Vagina (tissue), 2 donors: Measurements from ENCODE around the gene FRAT1.

Experiments
- POLR2AphosphoS5 ChIP-seq, 2 donors: sonication (generic); formaldehyde crosslinking; IDR thresholded peaks; one replicate each; pipeline ENCODE4 v1.9.0; 2017; ENCODE audit warnings: antibody characterized with exemption in 2 of 2, mild to moderate bottlenecking in 2 of 2, low read depth in 1 of 2; ENCODE audit not compliant: insufficient read depth in 1 of 2
- TF ChIP-seq, protein P1 (sequence below), 3 experiments: fragments of 450-650 bp in 2 of 3; fragments of 200-600 bp in 1 of 3; sonication (generic) in 1 of 3; IDR thresholded peaks; one replicate each; pipeline ENCODE4 v1.5.1; 2017 to 2019; ENCODE audit warnings: antibody characterized with exemption in 3 of 3, mild to moderate bottlenecking in 2 of 3, moderate library complexity in 2 of 3

DNA sequence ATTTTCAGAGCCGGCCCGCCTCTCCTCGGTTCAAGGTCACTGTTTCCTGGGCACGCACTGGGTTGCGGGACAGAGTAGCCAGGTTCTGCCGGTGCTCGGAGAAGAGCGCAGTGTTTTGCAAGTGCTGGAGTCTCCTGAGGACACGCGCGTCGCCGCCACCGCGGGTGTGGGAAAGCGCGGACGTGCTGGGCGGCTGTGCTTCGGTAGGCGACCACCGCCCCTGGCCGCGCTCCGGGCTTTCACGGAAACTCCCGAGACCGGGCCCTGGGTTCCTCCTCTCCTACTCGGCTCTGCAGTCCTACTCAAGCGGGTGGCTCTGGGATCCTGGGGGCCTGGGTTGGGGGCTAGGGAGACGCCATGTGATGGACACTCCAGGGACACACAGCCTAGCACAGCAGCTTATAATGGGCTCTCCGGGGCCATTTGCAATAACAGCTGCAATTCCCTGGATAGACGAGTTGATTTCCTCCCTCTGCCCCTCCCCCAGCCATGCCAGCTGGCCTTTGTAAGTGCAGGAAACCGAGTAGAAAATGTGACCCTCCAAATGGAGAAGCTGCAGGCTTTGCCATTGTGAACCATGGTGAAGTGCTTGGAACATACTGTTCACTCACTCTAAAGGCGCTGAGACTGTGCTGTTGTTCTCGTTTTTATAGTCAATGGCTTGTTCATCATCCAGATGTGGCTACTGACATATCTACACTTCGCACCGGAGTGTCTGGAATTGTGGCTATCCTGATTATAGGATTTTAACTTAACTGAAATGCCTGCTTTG is 2.1 kb downstream of the FRAT1 start:
- TF ChIP-seq, protein P1, sequence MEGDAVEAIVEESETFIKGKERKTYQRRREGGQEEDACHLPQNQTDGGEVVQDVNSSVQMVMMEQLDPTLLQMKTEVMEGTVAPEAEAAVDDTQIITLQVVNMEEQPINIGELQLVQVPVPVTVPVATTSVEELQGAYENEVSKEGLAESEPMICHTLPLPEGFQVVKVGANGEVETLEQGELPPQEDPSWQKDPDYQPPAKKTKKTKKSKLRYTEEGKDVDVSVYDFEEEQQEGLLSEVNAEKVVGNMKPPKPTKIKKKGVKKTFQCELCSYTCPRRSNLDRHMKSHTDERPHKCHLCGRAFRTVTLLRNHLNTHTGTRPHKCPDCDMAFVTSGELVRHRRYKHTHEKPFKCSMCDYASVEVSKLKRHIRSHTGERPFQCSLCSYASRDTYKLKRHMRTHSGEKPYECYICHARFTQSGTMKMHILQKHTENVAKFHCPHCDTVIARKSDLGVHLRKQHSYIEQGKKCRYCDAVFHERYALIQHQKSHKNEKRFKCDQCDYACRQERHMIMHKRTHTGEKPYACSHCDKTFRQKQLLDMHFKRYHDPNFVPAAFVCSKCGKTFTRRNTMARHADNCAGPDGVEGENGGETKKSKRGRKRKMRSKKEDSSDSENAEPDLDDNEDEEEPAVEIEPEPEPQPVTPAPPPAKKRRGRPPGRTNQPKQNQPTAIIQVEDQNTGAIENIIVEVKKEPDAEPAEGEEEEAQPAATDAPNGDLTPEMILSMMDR (IDR thresholded peaks at IDR 0.05), result no peak
- no peak for TF ChIP-seq POLR2AphosphoS5 (IDR thresholded peaks at IDR 0.05; ENCODE audit: insufficient read depth in 1 of 2, low read depth in 1 of 2)
